AG10803 (cell line): ENCODE results near the gene CHDH.
A peak's percentile ranks its signal among the peaks of the same experiment; 100 is the strongest.

ENCODE experiments used
- DNase-seq: peaks from one replicate; pipeline ENCODE4 v3.0.0; 2010; ENCODE audit warnings: low read depth
- H3K4me3 ChIP-seq: 2 replicates; pipeline ENCODE4 v1.5.1; 2011; ENCODE audit warnings: mild to moderate bottlenecking, low read length, control low read depth
- TF ChIP-seq, protein P1 (sequence below): conservative IDR thresholded peaks from 2 replicates; pipeline ENCODE4 v1.5.1; 2011; ENCODE audit warnings: mild to moderate bottlenecking, low read length, control low read depth, inconsistent platforms

The CHDH gene, protein sequence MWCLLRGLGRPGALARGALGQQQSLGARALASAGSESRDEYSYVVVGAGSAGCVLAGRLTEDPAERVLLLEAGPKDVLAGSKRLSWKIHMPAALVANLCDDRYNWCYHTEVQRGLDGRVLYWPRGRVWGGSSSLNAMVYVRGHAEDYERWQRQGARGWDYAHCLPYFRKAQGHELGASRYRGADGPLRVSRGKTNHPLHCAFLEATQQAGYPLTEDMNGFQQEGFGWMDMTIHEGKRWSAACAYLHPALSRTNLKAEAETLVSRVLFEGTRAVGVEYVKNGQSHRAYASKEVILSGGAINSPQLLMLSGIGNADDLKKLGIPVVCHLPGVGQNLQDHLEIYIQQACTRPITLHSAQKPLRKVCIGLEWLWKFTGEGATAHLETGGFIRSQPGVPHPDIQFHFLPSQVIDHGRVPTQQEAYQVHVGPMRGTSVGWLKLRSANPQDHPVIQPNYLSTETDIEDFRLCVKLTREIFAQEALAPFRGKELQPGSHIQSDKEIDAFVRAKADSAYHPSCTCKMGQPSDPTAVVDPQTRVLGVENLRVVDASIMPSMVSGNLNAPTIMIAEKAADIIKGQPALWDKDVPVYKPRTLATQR

DNA sequence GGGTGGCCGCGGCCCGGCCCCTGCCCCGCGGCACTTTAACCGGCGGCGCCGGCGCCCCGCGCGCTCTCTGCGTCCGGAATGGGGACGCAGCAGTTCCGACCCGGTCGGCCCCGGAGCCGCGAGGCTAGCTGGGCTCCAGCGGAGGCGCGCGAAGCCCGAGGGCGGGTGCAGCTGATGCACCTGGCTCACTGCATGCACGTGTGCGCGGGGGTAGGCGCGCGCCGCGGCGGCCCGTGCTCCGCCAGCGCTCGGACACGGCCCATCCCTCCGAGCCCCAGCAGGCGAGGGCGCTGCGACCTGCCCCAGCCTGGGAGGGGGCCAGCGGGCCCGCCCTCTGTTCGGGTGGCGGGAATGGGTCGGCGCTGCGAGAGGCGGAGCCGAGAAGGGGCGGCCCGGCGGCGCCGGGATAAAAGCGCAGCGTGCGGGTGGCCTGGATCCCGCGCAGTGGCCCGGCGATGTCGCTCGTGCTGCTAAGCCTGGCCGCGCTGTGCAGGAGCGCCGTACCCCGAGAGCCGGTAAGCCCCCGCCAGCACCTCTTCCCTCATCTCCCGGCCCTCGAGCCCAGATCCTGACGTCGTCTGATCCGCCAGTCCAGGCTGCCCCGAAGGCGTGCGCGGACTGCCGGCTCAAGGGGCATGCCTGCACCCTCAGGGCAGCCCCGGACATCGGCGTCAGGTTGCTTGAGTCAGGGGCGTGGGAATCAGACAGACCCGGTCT, at the start of gene CHDH, which contains the start of gene IL17RB:
Gene CHDH, minus strand, starts transcription at position 286 of the 717 bp plus-strand sequence. CDS start 22,411 bp downstream, outside the sequence.
Gene IL17RB, plus strand, starts transcription at position 435 of the 717 bp plus-strand sequence. Its CDS starts 21 bp downstream, at position 456.
- no peak for DNase-seq
- peak within 1 kb of the TSS; percentile 61 for H3K4me3 ChIP-seq
- TF ChIP-seq, protein P1, sequence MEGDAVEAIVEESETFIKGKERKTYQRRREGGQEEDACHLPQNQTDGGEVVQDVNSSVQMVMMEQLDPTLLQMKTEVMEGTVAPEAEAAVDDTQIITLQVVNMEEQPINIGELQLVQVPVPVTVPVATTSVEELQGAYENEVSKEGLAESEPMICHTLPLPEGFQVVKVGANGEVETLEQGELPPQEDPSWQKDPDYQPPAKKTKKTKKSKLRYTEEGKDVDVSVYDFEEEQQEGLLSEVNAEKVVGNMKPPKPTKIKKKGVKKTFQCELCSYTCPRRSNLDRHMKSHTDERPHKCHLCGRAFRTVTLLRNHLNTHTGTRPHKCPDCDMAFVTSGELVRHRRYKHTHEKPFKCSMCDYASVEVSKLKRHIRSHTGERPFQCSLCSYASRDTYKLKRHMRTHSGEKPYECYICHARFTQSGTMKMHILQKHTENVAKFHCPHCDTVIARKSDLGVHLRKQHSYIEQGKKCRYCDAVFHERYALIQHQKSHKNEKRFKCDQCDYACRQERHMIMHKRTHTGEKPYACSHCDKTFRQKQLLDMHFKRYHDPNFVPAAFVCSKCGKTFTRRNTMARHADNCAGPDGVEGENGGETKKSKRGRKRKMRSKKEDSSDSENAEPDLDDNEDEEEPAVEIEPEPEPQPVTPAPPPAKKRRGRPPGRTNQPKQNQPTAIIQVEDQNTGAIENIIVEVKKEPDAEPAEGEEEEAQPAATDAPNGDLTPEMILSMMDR = no peak

DNA sequence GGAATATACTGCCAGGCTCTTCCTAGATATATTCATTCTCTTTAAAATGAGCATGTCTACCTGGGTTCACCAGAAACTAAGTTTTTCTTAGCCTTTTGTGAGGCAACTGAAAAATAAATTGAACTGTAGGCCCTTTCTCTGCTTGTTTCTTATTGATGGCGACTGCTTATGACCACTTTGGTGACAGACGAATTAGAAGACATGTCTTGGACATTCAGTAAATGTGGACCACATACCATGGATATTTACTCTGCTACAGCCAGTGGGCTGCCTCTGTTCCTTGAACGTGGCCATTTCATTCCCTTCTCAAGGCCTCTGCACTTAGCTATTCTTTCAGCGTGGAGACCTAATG, 46.0 kb upstream of the CHDH start:
- TF ChIP-seq, protein P1 = no peak
- peak overlapping the region; percentile 84 for H3K4me3 ChIP-seq
- no peak for DNase-seq

DNA sequence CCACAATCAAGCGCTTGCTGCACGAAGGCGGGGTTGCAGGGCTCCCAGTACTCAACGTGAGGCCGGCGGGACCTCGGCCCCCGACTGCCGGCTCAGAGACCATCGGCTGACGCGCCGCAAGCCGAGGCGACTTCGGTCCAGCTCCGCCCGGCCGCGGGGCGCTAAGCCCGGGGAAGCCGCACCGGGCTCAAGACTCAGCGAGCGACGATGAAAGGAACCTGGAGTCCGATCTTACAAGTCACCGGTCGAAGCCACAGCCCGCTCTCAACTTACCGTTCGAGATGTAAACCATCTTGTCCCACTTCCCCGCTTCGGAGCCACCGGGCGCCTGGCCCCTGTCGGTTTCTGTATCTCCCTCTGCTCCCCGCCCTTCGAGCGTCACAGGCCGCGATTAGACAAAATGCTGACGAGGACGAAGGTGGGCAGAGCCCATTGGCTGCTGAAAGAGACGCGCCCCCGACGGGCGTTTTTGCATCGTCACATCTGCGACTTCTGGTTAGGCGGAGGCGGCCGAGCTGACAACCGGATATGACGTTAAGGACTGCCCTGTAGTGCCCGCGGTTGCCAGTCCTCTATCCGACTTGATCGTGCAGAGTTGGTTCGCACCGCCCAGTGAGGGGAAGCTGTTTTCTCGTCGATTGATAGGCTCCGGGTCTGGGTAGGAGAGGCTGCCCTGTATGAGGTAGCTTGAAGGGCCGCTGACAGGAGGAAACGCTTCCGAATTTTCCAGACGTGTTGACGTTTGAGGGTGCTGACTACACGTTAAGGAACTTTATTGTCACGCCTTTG, 45.5 kb upstream of the CHDH start, which contains the start of gene SELENOK:
Gene SELENOK, minus strand, starts transcription at position 363 of the 789 bp plus-strand sequence.
- H3K4me3 ChIP-seq = peak within 1 kb of the TSS; percentile 84
- peak; percentile 99 for DNase-seq
- TF ChIP-seq, protein P1 = no peak

DNA sequence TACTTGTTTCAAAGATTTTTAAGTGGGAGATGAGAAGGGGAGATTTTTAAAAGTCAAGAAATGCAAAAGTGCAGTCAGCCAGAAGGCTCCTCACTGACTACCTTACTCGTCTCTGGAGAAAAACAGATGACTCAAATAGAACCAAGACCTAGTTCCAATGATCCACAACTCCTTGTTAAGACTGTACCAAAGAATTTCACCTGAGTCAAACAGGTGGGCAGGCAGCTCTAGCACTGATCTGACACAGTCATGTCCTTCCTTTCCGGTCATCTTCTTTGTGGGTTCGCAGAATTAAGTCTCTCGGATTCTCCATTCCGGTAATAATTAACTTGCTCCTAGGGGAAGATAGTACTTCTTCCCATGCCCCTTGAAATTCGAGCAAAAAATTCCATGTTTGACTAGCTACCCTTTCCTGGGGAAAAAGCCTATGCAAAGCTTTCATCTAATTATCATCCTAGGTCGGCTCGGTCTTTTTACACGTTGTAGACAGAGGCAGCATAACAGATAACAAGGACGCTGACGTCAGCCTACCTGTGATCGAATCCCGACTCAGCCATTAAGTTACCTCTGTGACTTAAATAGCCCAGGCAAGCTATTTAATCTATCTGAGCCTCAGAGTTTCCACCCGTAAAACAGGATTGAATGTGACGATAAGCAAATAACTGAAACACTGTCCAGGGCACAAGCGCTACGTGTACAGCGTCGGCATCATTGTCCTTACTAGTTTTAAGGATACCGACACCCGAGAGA, 44.7 kb upstream of the CHDH start:
- TF ChIP-seq, protein P1 = no peak
- DNase-seq = no peak
- H3K4me3 ChIP-seq = peak overlapping the region; percentile 84

DNA sequence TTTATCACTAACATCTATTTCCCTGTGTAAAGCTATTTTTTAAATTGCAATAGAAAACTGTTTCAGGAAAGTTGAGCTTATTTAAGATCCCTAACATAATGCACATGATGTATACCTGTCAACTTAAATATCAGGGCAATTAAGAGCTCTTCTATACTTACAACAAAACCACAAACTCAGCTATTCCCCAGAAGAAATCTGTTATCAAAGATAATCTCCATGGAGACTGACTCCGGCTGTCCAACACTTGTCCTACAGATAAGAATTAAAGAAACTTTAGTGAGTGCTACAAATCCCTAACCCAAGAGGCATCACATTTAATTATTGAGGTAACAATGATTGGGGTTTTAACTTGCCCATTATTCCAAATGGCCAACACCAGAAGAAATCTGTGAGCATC, 42.0 kb upstream of the CHDH start:
- TF ChIP-seq, protein P1 = no peak
- H3K4me3 ChIP-seq = no peak overlapping the region
- no peak for DNase-seq

DNA sequence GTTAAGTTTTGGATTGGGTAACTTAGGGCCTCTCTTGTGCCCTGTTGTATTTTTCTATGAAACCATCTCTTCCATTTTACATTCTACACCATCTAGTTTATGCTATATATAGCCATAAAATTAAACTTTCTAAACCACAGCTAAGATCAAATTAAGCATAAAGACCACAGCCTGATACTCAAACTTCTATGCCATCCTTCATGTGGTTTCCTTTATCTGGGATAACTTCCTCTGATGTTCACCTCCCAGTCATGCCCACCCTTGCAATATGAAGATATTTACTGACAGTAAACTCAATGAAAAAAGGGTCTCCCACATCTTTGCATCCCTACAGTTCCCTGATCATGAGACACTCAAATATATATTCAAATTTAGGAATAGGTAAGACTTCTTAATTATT, 41.2 kb upstream of the CHDH start:
- TF ChIP-seq, protein P1 = no peak
- no peak for DNase-seq
- H3K4me3 ChIP-seq = no peak overlapping the region
